Esophagus muscularis mucosa (tissue), 4 donors: ENCODE measurements around the gene POLD1. TPM values are rescaled to one million over a fixed set of nuclear protein-coding genes. Genes with fewer than 3 reads are reported as not detected.

Experiments
- DNase-seq: peaks from one replicate; pipeline ENCODE4 v3.0.0-alpha.2; 2017; ENCODE audit errors: extremely low spot score
- H3K27ac ChIP-seq, 4 donors: fragments of 200-600 bp; sonication (generic); replicated peaks in 1 of 4; 1 replicate in 3 of 4; 2 replicates in 1 of 4; pipeline ENCODE4 v1.5.1; 2016 to 2019; ENCODE audit warnings: mild to moderate bottlenecking in 1 of 4
- H3K27me3 ChIP-seq, 4 donors: fragments of 200-600 bp; sonication (generic); one replicate each; pipeline versions ENCODE4 v1.5.1 to v1.6.0; 2016 to 2019
- H3K36me3 ChIP-seq, 4 donors: fragments of 200-600 bp; sonication (generic); one replicate each; pipeline ENCODE4 v1.5.1; 2016 to 2019
- H3K4me1 ChIP-seq, 4 donors: fragments of 200-600 bp; sonication (generic); one replicate each; pipeline ENCODE4 v1.5.1; 2016 to 2019
- H3K4me3 ChIP-seq, 4 donors: fragments of 200-600 bp; sonication (generic); 1 replicate in 2 of 4; 2 replicates in 2 of 4; pipeline ENCODE4 v1.5.1; 2016 to 2019; ENCODE audit warnings: mild to moderate bottlenecking in 4 of 4, moderate library complexity in 1 of 4
- H3K9me3 ChIP-seq, 4 donors: fragments of 200-600 bp; sonication (generic); 1 replicate in 3 of 4; 2 replicates in 1 of 4; pipeline ENCODE4 v1.5.1; 2016 to 2019
- CTCF ChIP-seq, 3 experiments: fragments of 200-600 bp in 2 of 3; fragments of 450-650 bp in 1 of 3; sonication (generic) in 2 of 3; IDR thresholded peaks; one replicate each; pipeline ENCODE4 v1.5.1; 2017 to 2019; ENCODE audit warnings: antibody characterized with exemption in 3 of 3, mild to moderate bottlenecking in 2 of 3, moderate library complexity in 1 of 3
- EP300 ChIP-seq: sonication (generic); formaldehyde crosslinking; IDR thresholded peaks from one replicate; pipeline ENCODE4 v1.6.1; 2017; ENCODE audit warnings: antibody characterized with exemption
- POLR2A ChIP-seq: fragments of 450-650 bp; IDR thresholded peaks from one replicate; pipeline ENCODE4 v1.6.1; 2017; ENCODE audit warnings: antibody characterized with exemption, moderate library complexity, mild to moderate bottlenecking, low read depth
- POLR2AphosphoS5 ChIP-seq, 2 donors: sonication (generic); formaldehyde crosslinking; IDR thresholded peaks; one replicate each; pipeline ENCODE4 v1.6.1; 2017; ENCODE audit warnings: antibody characterized with exemption in 2 of 2
- WGBS: methylation state at CpG from one replicate; pipeline ENCODE4 v1.1.5; 2018; 5-methylcytosine and 5-hydroxymethylcytosine counted together
- intact Hi-C: fragments of 100-400 bp; cut with DNase I; formaldehyde crosslinking; loops from one replicate; pipeline ENCODE4 v1.15.1; 2023
- total RNA-seq, 4 donors: library from RNA; depleted of rRNA; stranded (reverse); fragments of >200 nt; gene quantifications; one replicate each; pipeline versions ENCODE4 v1.1.0 to v1.2.1, GENCODE V29; 2016

Gene POLD1
- total RNA-seq, 4 donors from 2014 or later: 8.8 to 18.0 (median 11.6) TPM

GRCh38 chr19:50465986-50466705, 82.0 kb downstream of the POLD1 start:
- TF ChIP-seq EP300 (no peak), CTCF (IDR thresholded peaks at IDR 0.05) (peak in 1 of 3 experiments; percentile 10), POLR2A (no peak)
- WGBS: 53% methylated on average over 27 of the region's 29 CpGs
- H3K9me3 ChIP-seq: no peaks in the 10 kb centered on the region
- no peak overlapping the region for H3K4me3 ChIP-seq
- H3K36me3 ChIP-seq: no peaks in the 10 kb centered on the region
- H3K27ac ChIP-seq: no peak overlapping the region
- no peaks in the 10 kb centered on the region for H3K4me1 ChIP-seq
- intact Hi-C loops: no loop called here
- DNase-seq: no peak
- peaks cover 0 to 69% (median 0%) of the 10 kb centered on the region in 4 donors for H3K27me3 ChIP-seq

GRCh38 chr19:50466706-50467039, 82.5 kb downstream of the POLD1 start:
- Histone ChIP-seq H3K4me1 (no peaks in the 10 kb centered on the region), H3K9me3 (no peaks in the 10 kb centered on the region), H3K36me3 (no peaks in the 10 kb centered on the region), H3K27me3 (peaks cover 0 to 65% (median 0%) of the 10 kb centered on the region in 4 donors), H3K27ac (no peak overlapping the region), H3K4me3 (no peak overlapping the region)
- 82% methylated on average over 11 of the region's 11 CpGs for WGBS
- intact Hi-C loops: no loop called here
- no peak for DNase-seq
- no peak for TF ChIP-seq CTCF (IDR thresholded peaks at IDR 0.05)
- TF ChIP-seq EP300: no peak
- no peak for TF ChIP-seq POLR2AphosphoS5 (IDR thresholded peaks at IDR 0.05)
- no peak for TF ChIP-seq POLR2A

GRCh38 chr19:50467566-50467965, 83.4 kb downstream of the POLD1 start:
- no peak overlapping the region for H3K27ac ChIP-seq
- no peak for DNase-seq
- no peak overlapping the region for H3K4me3 ChIP-seq
- peaks cover 0 to 56% (median 0%) of the 10 kb centered on the region in 4 donors for H3K27me3 ChIP-seq
- 81% methylated on average over 18 of the region's 18 CpGs for WGBS
- TF ChIP-seq EP300 (no peak), POLR2A (no peak), POLR2AphosphoS5 (IDR thresholded peaks at IDR 0.05) (no peak), CTCF (IDR thresholded peaks at IDR 0.05) (no peak)
- intact Hi-C loops: no loop called here
- no peaks in the 10 kb centered on the region for H3K36me3 ChIP-seq
- H3K9me3 ChIP-seq: no peaks in the 10 kb centered on the region
- no peaks in the 10 kb centered on the region for H3K4me1 ChIP-seq

Other genes with a start within 250 kb of the POLD1 start
- not detected for gene IZUMO2, start 221.1 kb upstream of the POLD1 start, total RNA-seq
- gene MYH14, start 180.7 kb upstream of the POLD1 start, total RNA-seq: 10 to 100 TPM in 1 of 4 donors, 1 to 10 TPM in 3; 2.5 to 10.1 (median 5.3) TPM
- gene KCNC3, start 55.0 kb upstream of the POLD1 start, total RNA-seq: under 1 TPM; 0.32 to 0.69 (median 0.37) TPM
- gene NAPSA, start 18.7 kb upstream of the POLD1 start, total RNA-seq: 1 to 10 TPM in 2 of 4 donors, under 1 TPM in 2; 0.17 to 3.7 (median 0.81) TPM
- gene NR1H2, start 7.9 kb upstream of the POLD1 start, total RNA-seq: 100 to 1,000 TPM; 123 to 224 (median 191) TPM
- under 1 TPM in 1 of 4 donors, not detected in 3; 0.17 TPM for gene SPIB, start 34.6 kb downstream of the POLD1 start, total RNA-seq
- gene MYBPC2, start 48.5 kb downstream of the POLD1 start, total RNA-seq: not detected
- gene EMC10, start 92.2 kb downstream of the POLD1 start, total RNA-seq: 10 to 100 TPM; 41.1 to 79.1 (median 59.7) TPM
- under 1 TPM in 2 of 4 donors, not detected in 2; 0.32 to 0.52 TPM for gene GARIN5A, start 92.5 kb downstream of the POLD1 start, total RNA-seq
- 10 to 100 TPM; 31.3 to 59.4 (median 42.9) TPM for gene JOSD2, start 126.8 kb downstream of the POLD1 start, total RNA-seq
- 1 to 10 TPM in 1 of 4 donors, not detected in 3; 1.6 TPM for gene ASPDH, start 129.6 kb downstream of the POLD1 start, total RNA-seq
- gene LRRC4B, start 184.1 kb downstream of the POLD1 start, total RNA-seq: 10 to 100 TPM in 1 of 4 donors, 1 to 10 TPM in 3; 3.7 to 12.5 (median 6.7) TPM